Left lobe of liver (tissue), 2 donors: ENCODE measurements around the gene GALT. TPM values are rescaled to one million over a fixed set of nuclear protein-coding genes. Genes with fewer than 3 reads are reported as not detected.

Experiments used
- ATAC-seq: fragments of 200-7000 bp; cut with Tn5 transposase; one replicate; pipeline ENCODE4 v1.9.1; 2020; ENCODE audit warnings: mild to moderate bottlenecking, moderate library complexity
- DNase-seq: peaks from one replicate; pipeline ENCODE4 v3.0.0-alpha.2; 2020; ENCODE audit warnings: low spot score
- total RNA-seq: library from RNA; stranded (reverse); gene quantifications from one replicate; pipeline ENCODE4 v1.2.1, GENCODE V29; 2021
- donor health status: DM: no; HTN: no; CAD: no; lungs with moderate emphysema.
- donor health status: DM: no; HTN: yes; CAD: no.

The GALT gene
- total RNA-seq, 1 donor from 2014 or later: 123 TPM

- peak; percentile 84 for DNase-seq
- peak; percentile 98 for ATAC-seq
Observed at GRCh38 chr9:34675048-34675714, 28.7 kb downstream of the GALT start.

- no peak for DNase-seq
- ATAC-seq: no peak
Observed at GRCh38 chr9:34675869-34676268, 29.4 kb downstream of the GALT start.

GRCh38 chr9:34684145-34684544 lies 37.7 kb downstream of the GALT start:
- DNase-seq (no peak), ATAC-seq (no peak)

DNA sequence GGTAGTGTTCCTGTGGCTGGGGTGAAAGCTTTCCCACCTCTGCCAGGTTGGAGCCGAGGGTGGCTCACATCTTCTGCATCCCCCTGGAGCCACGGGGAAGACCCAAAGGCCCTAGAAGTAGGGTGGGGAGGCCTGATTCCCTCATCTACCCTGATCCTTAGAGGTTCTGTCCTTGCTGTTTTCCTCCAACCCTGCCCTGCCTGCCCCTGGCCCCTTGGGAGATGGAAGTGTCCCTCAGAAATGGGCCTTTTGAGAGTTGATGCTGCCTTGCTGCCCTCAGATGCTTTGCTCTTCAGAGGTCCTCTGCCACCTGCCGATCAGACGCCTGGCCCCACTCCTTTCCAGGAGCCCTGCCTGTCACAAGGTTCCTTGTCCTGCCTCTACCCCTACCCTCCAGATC lies 38.3 kb downstream of the GALT start:
- DNase-seq (no peak), ATAC-seq (no peak)

GRCh38 chr9:34685591-34685990 lies 39.1 kb downstream of the GALT start:
- no peak for ATAC-seq
- DNase-seq: no peak

DNA sequence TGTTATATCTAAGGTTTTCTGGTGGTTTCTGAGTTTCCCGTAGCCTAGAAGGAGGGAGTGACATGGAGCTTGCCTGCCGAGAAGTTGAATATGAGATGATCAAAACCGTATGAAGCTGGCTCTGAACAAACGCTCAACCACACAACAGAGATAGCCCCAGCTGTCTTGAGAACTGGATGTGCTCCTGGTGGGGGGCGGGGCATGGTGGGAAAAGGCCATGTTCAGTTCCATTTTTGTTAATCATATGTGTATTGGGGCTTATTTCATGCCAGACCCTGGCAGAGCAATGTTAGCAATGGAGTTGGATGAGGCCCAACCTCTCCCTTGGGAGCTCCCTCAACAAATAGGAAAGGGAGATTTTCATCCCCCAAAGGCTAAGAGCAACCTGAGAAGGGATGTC lies 39.8 kb downstream of the GALT start:
- DNase-seq (no peak), ATAC-seq (no peak)

DNA sequence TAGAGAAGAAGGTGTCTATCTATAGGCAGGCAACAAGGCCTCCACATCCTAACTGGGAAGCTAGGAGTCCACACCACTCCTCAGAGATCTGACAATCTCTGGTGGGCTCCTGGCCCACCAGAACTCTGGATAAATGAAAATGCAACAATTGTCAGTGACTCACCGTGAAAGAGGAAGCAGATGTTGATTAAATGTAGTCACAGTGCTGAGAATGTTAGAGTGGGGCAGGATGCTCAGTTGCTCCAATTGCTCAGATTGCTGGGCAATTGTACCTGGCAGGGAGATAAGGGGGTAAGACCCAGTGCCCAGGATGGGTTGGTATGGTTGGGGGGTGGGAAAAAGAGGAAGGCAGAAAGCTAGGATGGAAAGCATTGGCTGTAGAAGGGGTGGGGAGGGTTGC lies 40.3 kb downstream of the GALT start:
- ATAC-seq: no peak
- no peak for DNase-seq

DNA sequence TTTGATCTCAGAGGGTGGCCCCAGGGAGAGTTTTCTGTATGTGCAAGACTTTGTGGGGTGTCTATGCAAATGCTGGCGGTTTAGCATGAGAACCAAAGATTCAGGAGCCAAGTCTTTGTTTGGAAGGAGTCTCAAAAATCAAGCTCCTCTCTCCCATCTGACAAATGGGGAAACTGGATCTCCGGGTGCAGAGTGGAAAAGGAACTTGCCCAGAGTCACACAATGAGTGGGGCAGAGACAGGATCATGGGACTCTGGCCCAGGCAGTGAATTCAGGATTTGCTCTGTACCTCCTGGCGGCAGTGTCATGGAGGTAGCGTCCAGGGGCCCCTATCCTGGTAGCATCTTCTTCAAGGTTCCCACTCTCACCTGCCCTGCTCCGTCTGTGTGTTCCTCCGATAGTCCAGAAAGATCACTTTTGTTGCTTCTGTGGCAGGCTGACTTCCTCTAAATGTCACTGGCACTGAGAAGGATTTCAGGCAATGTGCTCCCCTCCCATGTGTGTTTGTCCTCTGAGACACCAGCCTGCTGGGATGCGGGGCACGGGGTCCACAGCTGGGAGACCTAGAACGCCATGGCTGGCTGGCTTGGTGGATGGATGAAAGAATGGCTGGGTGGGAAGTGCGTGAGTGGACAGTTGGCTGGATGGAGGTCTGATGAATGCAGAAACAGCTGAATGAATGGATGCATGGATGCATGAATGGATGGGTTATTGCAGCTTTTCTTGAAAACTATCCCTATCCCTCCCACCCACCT lies 41.0 kb downstream of the GALT start:
- DNase-seq (no peak), ATAC-seq (no peak)

- peak; percentile 86 for ATAC-seq
- peak; percentile 92 for DNase-seq
Observed at GRCh38 chr9:34688329-34689115, 42.0 kb downstream of the GALT start.

DNA sequence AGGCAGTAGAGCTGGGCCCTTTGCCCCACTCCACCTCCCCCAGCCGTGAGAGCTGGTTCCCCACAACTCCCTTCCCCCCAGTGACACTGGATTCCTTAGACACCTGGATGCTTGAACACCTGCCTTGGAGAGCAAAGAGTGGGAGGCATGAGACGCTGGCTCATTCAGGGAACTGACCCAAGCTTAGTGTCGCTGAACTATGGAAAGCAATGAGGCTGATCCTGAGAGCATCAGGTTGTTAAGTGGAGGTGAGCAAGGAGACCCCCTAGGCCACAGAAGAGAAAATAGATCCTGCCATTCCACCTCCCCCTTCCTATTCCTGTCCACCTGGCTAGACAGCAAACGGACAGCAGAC lies 42.6 kb downstream of the GALT start:
- ATAC-seq: peak; percentile 43
- no peak for DNase-seq

DNA sequence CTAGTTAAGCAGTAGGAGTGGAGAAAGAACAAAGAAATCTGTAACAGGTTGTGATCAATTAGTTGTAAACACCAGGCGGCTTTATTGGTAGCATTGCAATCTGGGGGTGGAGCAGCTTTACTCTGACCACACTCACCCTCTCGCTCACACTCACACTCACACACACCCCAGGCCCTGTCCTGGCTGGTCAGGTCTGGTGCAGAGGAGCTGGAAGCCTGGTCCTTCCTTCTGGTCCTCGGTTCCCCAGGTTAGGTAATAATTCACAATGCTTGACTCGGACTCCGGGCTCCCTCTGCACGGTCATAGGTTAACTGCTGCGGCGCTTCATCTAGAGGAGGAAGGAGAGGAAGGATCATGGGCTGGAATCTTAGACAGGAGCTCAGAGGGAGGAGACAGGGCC lies 43.0 kb downstream of the GALT start:
- DNase-seq (peak; percentile 55), ATAC-seq (peak; percentile 52)

DNA sequence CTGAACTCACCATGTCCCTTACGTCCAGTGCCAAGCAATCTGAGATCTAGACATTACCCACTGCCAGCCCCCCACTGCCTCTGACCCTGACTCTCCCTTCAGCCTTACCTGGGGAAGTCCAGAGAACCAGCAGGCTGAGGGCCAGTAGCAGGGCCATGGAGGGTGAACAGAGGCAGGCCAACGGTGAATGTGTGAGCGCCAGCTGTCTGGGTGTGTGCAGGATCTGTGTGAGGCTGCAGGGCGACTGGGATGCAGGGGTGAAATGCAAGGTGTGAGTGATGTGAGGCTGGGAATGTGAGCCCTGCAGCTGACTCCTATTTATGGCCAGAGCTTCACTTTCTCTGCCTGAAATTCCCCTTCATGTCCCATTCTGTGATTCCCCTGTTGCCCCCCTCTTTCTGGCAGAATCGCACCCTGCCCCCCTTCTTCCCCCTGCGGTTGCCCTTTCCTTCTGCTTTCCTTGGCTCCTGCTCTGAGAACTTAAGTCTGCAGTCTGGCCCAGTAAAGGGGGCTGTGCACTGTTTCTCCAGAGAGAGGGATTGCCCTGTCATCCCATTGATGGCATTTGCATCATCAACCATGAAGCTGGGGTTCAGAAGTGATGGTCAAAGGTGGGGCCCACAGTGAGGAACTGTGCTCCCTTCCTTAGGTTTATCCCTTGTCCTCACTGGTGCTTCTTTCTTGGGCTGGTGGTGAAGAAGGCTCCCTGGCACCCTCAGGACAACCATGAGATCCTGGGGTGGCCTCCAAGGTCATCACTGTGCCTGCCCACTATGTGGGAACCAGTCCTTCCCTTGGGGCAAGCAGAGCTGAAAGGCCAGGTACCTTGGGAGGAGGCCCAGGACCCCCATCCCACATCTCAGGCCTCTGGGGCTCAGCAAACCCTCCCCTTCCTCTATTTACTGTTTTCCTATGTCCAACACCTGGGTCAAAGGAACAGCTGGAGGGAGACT lies 44.8 kb downstream of the GALT start, which contains the start of gene CCL19:
TSS of gene CCL19 (minus strand) at position 294 of the 953 bp plus-strand sequence. CDS start at position 157, 137 bp downstream.
- DNase-seq (no peak), ATAC-seq (no peak)

GRCh38 chr9:34691936-34692315 lies 45.5 kb downstream of the GALT start:
- ATAC-seq (no peak), DNase-seq (no peak)

DNA sequence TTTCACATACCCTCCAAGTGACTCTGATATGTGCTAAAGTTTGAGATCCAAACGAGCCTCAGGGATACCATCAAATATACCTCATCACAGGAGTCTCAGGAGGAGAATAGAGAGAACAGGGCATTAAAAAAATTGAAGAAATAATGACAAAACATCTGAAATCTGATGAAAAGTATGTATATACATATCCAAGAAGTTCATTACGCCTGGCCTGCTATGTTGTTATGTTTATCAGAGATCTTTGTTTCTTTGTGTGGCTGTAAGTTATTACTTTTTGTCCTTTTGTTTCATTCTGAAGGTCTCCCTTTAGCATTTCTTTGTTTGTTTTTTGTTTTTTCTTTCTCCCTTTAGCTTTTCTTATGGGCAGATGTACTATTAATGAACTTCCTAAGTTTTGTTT lies 47.1 kb downstream of the GALT start:
- ATAC-seq (no peak), DNase-seq (no peak)

DNA sequence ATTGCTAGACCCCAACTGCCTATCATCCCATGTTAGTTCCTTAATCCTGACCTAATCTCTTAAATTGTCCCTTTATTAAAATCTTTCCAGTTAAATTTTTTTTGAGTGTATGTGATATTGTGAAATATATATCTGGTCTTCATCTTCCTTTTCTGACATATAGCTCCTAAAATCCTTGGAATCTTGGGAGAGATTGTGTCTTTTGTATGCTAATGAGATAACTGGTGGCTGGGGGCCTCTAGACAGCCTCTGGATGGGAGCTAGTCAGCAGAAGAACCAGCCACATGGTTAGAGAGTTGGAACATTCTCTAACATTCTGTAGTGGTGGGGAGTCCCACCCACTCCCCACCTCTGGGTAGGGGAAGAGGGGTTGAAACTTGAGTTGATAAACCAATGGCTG lies 48.3 kb downstream of the GALT start:
- no peak for DNase-seq

More for the DNA sequence above, 48.3 kb downstream of the GALT start:
- no peak for ATAC-seq

Other genes with a start within 250 kb of the GALT start
- 5.9 TPM for gene FAM219A, start 188.1 kb upstream of the GALT start, total RNA-seq
- gene DNAI1, start 187.9 kb upstream of the GALT start, total RNA-seq: not detected
- 3.9 TPM for gene ENHO, start 123.7 kb upstream of the GALT start, total RNA-seq
- 13.0 TPM for gene CNTFR, start 57.0 kb upstream of the GALT start, total RNA-seq
- gene RPP25L, start 34.6 kb upstream of the GALT start, total RNA-seq: 25.5 TPM
- gene DCTN3, start 26.2 kb upstream of the GALT start, total RNA-seq: 31.4 TPM
- gene ARID3C, start 17.6 kb upstream of the GALT start, total RNA-seq: 8.8 TPM
- 139 TPM for gene SIGMAR1, start 8.9 kb upstream of the GALT start, total RNA-seq
- gene IL11RA, start 5.5 kb downstream of the GALT start, total RNA-seq: 26.5 TPM
- not detected for gene CCL27, start 16.0 kb downstream of the GALT start, total RNA-seq
- 0.63 TPM for gene CCL19, start 44.6 kb downstream of the GALT start, total RNA-seq
- gene CCL21, start 63.5 kb downstream of the GALT start, total RNA-seq: 1.7 TPM